ENCODE measurements around the gene TRIP10.

GRCh38 chr19:6761053-6761676 lies 21.7 kb downstream of the TRIP10 start:
- TF ChIP-seq CTCF (IDR thresholded peaks at IDR 0.05; ENCODE audit: low read depth, low read length, missing input control): no peak
- TF ChIP-seq RXRA (IDR thresholded peaks at IDR 0.05): no peak
- TF ChIP-seq RAD21 (IDR thresholded peaks at IDR 0.05): no peak
- no peak for TF ChIP-seq ZBTB33 (IDR thresholded peaks at IDR 0.05)
- no peak for TF ChIP-seq GABPA (IDR thresholded peaks at IDR 0.05 in 1 of 2, conservative IDR thresholded peaks at IDR 0.05 in 1 of 2)
- TF ChIP-seq MAX (IDR thresholded peaks at IDR 0.05): no peak
- TF ChIP-seq TAF1 (conservative IDR thresholded peaks at IDR 0.05): no peak
